Activated CD8-positive, alpha-beta memory T cell treated with anti-CD3 and anti-CD28 coated beads for 4 hours (primary cell): ENCODE measurements around the gene CRYZL1.
A peak's percentile ranks its signal among the peaks of the same experiment; 100 is the strongest.
"Not testable (repeated sequence)": the region's sequence is repeated elsewhere in the genome, so short reads cannot be mapped to it uniquely, and the experiment has no call there.

Source experiments
- DNase-seq, 2 donors: peaks; one replicate each; pipeline ENCODE4 v3.0.0-alpha.2; 2020; ENCODE audit warnings: low read depth in 2 of 2

The CRYZL1 gene

DNA sequence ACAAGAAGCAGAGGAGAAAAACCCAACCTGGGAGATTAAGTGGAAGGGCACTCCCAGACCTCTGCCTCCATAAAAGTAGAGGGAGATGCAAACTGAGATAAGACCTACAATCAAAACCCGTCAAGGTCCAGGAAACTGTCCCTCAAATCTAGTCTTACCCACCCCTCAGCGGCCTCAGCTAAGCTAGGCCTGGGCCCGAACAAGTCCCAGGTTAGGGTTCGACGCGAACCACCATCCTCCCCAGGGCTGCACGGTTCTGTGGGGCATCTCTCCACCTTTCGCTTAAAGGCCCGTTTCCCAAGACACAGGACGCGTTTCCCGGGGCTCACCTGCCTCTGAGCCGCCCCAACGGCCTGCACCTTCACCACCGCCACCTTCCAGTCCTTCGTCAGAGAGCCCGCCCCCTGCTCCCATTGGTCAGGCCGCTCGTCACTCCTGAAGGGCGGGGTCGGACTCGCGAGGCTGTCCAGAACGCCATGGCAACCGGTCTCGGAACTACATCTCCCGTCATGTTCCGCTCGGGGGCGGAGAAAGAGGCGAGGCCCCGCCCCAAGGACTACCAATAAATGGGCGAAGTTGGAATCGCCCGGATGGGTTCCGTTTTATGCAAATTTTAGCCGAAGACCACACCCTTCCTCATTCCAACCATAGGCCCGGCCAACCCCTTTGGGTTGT lies at the start of gene CRYZL1:
Gene CRYZL1, minus strand, starts transcription at position 390 of the 675 bp plus-strand sequence. CDS start 10,190 bp downstream, outside the sequence.
- peak; percentile 100 for DNase-seq

DNA sequence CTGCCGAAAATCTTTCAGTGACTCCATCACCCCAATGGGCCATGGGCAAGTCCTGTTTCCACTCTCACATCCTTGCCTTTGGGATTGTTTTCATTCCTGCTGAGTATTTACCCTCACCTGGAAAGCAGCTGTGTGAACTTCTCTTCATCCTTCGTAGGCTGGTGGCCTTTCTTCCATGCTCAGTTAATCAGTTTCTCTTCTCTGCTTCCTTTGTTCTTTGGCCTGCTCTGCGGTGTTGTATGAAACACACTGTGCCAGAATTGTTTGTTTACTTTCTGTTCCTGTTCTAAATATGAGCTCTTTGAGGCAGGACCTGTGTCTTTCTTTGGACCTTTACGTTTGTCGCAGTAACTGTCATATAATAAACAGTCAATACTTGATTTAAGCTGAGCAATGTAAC lies 49.3 kb upstream of the CRYZL1 start:
- DNase-seq: no peak

DNA sequence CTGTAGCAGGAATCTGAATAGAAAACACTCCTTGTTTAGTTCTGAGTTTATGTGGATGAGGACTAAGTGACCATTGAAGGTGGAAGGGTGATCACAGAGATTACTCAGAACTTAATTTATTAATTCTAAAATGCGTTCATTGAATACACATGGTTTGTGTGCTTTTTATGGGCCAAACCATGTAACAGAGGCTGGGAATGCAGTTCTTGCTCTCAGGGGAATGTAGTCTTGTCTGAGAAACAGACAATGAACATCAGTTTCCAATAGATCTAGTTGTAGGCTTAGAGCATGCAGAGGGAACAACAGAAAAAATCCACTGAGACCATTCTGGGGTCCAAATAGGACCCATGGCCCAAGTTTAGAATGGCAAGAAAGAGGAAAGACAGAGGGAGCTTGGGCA lies 46.8 kb upstream of the CRYZL1 start:
- DNase-seq: no peak

DNA sequence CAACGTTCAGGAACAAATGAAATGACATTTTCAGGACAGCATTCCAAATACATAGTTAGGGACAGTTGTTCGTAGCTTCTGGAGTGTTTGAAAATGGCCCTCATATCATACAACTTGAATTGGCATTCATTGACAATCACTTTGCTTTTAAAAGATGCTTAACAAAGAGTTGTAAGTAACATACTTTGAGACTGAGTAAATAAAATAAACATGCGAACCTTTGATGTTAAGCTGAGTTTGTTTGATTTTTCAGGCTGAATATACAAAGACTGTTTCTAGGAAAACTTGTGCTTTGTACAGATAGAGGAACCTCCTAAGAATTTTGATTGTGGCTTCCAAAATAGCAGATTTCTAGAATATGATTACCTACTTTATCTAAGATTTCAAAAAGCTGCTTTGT lies 46.1 kb upstream of the CRYZL1 start:
- DNase-seq: no peak

DNA sequence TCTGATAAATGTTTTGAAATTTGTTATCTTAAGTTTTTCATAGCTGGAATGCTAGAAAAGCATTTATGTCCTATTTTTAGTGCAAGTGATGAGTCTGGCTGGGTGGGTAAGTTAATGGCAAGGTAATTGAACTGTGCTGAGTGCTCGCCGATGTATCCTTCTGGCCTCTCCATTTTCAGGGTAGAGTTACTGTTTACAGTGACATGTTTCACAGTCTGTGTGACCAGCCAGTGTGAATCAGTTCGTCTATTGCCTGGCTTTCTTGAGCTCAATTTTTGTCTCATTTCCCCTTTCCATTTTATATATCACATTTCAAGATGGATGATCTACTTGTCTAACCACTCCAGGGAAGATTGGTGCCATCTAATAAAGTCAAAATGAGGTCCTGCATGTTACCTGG lies 44.8 kb upstream of the CRYZL1 start:
- DNase-seq: no peak

DNA sequence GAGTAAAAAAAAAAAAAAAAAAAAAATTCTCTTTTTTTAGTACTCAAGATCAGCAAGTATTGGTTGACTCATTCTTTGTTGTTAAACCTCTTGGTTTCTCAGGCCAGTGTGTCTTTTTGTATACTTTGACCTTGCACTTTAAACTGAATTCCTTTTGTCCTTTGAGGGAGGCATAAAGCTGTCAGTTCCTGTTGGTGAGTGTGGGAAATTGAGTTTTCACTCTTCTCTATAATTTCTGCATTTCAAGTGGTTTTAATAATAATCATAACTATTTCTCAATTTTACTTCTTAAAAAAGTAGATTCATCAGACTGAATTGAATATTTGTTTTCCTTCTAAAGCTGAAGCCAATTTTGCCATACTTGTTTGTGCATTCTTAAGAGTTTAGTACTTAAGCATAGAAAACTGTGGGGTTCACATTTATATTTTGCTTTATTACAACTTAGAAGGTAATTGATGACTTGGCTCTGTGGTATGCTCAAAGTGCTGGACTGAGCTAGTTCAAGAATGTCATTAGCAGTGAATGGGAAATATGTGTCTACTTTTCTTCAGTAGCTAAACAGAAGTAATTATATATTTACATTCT lies 44.2 kb upstream of the CRYZL1 start:
- no peak for DNase-seq

DNA sequence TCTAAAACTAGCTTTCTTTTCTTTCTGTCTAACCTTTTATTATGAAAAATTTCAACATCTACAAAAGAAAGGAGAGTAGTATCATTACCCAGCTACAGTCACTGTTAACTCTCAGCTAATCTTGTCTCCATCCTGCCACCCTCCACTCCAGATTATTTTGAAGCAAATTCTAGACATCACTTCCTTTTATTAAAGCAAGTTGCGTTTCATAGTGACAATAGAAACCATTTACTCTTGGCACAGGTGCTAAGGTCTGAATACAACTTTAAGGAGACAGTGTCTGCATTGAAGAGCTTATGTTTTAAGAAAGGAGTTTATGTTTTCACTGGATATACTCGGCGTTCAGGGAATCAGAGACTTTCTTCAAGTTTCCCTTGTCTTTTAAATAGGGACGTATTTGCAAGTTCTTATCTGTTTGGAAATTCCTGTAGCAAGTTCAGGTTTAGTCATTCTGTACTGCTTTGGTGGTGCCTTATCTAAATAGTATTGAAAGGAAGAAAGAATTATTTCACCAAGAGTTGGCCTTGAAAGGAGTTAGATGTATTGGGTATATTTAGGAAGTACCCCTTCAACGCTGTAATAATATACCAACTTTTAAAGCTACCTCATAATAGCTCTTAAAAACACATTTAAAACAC lies 43.5 kb upstream of the CRYZL1 start:
- DNase-seq: no peak

DNA sequence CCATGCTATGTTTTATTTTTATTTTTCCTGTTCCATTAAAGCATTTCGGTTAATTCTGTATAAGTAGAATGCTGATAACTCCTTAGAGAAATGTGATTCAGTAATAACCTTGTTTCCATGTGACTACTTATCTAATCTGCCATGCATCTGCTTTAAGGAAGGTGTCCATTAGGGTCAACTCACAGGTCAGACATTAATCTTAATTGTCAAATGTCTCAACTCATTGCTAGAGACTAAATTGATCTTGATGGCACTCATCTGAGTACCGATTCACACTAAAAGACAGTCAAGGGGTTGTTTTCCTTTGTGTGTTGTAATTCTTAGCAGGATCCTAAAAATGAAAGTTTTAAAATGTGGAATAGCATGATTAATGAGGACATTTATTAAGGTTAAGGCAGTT lies 42.5 kb upstream of the CRYZL1 start:
- no peak for DNase-seq

DNA sequence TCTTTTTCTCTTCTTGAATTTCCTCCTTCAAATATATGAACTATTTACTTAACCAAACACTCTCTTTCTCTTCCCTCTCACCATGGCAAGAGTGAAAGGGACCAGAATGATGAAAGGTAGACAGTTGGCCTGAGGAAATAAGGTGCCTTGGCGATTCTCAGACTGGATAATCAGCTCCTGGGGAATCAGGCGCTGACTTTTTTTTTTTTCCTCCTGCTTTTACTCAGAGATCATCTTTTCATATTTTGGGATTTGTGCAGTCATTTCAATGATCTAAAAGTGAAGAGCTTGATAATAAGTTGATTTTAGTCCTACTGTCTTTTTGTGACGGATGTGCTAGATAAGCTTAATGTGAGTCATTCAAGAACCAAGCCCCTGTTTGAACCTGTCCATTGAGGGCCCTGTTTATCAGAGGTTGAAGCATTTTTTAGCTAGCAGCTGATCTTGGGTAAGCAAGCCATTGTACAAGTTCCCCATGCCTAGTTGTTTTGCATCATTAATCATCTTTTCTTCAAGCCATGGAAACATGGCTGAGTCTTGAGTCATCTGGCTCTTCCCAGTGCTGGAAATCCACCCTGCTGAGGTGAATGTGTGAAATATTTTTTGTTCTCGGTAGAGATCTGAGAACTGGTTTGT lies 41.6 kb upstream of the CRYZL1 start:
- no peak for DNase-seq

DNA sequence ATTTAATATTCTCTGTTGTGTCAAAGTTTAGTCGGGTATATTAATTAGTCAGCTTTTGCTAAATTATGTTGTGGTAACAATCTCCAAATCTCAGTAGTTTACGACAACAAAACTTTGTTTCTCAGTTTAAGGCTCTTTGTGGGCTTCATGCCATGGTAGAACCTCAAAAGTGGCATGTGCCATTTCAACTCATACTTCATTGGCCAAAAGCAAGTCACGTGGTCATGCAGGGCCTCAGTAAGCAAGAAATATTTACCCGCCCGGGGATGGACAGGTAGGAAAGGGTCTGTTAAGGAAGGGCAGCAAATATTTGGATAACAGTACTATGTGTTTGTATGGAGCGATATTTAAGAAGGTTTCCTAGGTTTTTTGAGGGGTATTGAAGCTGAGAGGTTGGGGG lies 39.3 kb upstream of the CRYZL1 start:
- DNase-seq: no peak

DNA sequence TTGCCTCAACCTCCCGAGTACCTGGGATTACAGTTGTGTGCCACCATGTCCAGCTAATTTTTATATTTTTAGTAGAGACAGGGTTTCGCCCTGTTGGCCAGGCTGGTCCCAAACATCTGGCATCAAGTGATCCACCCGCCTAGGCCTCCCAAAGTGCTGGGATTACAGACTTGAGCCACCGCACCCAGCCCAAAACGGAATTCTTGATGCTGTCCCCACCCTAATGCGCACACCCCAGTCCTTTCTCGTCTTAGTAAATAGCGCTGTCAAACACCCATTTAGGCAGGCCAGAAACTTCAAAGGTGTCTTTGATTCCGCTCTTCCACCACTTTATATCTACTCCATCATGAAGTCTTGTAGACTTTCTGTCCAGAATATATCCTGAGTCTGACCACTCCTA lies 35.9 kb upstream of the CRYZL1 start:
- no peak for DNase-seq

DNA sequence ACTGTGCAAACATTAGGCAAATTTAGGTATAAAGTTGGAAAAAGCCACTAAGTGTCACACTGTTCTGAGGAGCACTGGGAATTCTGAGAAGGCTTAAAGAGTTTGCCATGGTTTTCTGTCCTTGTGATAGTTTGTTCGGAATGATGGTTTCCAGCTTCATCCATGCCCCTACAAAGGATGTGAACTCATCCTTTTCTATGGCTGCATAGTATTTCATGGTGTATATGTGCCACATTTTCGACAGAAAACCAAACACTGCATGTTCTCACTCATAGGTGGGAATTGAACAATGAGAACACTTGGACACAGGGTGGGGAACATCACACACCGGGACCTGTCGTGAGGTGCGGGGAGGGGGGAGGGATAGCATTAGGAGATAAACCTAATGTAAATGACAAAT lies 35.1 kb upstream of the CRYZL1 start:
- not testable (repeated sequence) for DNase-seq

DNA sequence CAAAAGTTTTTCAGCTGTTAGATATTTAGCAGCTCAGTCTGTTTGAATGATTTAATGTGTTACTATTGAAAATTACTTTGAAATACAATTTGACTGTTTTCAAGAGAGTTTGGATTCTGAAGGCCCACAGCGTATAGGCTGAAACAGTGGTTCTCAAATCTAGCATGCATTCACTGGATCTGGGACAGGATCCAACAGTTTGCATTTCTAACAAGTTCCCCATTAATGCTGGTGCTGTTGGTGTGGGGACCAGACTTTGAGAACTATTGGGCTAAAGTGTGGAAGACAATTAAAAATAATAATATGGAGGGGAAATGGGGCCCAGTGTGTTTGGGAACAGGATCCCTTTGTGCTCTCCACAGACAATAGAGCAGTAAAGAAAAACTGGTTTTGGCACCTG lies 32.7 kb upstream of the CRYZL1 start:
- DNase-seq: no peak

DNA sequence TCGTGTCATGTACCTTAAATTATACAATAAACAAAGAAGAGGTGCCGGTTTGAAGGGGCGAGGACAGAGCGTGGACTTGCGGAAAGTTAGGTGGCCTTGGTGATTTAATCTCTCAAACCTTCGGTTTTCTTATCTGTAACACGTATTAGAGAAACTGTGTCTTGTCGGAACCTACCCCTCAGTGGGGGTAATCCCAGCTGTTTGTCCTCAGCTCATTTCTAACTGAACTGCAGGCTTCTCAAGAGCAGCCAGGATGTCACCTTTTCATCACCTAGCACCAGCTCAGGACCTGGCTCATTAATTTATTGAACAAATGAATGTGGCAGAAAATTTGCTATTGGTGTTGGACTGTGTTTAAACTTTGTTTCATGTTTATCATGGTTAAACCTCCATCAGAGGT lies 31.9 kb upstream of the CRYZL1 start:
- DNase-seq: no peak

DNA sequence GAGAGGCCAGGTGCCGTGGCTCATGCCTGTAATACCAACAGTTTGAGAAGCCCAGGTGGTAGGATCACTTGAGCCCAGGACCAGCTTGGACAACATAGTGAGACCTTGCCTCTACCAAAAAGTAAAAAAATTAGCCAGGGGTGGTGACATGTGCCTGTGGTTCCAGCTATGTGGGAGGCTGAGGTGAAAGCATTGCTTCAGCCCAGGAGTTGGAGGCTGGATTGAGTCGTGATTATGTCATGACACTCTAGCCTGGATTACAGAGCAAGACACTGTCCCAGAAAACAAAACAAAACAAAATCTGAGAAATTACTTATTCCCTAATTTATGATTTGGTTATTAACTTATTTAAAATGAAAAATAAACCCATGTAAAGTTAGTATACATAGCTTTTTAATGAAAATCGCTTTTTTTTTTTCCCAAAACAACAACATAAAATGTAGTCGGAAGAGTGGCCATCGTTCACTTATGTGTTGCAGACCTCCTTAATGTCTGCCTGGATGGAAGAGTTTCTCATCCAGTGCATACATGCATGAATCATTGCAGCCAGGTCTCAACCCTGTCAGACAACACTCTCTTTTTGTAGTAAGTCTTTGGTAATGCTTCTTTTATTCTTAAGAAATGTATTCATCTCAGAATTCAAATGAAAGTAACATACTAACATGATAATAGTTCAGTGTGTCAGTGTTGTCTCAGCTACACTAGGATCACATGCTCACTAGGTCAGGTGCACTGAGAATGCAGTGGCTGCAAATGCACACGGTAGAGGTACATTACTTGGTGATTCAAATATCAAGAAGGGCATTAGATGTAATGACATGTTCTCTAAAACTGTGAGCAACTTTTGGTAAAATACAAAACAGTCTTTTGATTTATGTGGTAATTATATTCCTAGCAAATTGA lies 28.8 kb upstream of the CRYZL1 start:
- no peak for DNase-seq

DNA sequence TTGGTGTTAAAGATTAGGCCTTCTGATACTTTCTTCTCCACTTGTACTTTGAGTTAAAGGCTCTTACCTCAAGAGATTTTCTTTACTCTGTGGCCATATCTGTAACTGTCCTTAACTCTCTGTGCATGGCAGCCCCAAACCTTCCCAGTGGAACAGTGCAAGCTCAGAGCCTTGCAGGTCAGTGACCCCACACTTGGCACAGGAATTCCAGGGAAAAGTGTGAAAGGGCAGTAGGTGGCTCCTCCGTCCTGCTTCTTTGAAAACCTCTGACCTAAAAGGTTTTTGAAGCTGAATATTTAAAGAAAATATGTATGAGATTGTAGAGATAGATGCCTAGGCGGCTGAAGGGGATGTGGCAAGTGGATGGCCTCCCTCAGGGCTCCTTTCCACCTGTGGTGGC lies 27.1 kb upstream of the CRYZL1 start:
- DNase-seq: no peak

DNA sequence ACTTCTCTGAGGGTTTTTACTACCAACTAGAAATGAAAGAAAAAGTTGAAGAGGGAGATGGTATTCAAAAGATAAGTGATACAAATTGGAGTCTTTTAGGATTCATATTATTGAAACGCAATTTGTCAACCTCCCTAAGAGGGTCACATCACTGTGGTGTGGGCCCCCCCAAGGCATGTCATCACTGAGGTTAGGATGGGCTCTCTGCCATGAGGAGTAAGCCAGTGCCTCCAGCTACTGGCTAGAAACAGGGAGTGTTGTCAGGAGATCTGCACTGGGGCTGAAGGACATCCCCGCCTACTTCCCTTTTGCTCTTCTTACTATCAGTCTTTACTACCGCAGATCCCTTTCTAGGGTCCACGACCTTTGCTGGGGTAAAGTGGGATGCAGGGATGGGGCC lies 26.6 kb upstream of the CRYZL1 start:
- DNase-seq: no peak

DNA sequence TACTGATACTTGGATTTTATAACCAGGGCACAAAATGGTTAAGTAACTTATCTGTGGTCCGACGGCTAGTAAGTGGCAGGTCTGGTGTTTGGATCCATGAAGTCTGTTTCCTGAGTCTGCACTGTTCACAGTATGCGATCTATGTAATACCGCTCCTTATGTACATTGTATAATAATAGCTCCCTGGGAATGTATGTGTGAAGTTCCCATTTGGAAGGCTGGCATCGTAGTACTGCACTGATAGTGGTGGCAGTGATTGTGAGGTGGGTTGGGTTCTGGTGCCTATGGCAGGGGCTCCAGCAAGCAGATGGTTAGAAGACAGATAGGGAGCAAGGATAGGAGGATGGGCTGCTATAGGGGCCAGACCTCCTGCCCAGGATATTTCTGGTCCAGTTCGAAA lies 26.1 kb upstream of the CRYZL1 start:
- no peak for DNase-seq

DNA sequence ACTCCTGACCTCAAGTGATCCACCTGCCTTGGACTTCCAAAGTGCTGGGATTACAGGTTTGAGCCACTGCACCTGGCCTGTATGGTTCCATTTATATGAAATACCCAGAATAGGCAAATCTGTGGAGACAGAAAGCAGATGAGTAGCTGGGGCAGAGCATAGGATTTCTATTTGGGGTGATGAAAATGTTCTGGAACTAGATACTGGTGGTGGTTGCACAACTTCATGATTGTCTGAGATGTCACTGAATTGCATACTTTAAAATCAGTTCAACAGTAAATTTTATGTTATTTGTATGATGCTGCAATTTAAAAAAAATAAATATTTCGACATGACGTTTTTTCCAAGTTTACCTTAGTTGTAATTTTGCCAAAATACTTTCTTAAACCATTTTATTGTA lies 24.6 kb upstream of the CRYZL1 start:
- DNase-seq: no peak

DNA sequence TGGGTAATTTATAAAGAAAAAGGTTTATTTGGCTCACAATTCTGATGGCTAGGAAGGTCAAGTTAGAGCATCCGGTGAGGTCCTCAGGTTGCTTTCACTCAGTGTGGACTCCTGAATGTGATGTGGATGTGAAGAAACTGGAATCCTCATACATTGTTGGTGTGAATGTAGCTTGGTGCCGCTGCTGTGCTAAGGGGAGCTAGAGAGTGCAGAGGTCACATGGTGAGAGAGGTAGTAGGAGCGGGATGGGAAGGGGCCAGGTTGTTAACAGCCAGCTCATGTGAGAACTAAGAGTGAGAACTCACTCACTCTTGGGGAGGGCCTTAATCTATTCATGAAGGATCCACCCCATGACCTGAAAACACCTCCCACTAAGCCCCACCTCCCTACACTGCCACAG lies 22.6 kb upstream of the CRYZL1 start:
- no peak for DNase-seq

DNA sequence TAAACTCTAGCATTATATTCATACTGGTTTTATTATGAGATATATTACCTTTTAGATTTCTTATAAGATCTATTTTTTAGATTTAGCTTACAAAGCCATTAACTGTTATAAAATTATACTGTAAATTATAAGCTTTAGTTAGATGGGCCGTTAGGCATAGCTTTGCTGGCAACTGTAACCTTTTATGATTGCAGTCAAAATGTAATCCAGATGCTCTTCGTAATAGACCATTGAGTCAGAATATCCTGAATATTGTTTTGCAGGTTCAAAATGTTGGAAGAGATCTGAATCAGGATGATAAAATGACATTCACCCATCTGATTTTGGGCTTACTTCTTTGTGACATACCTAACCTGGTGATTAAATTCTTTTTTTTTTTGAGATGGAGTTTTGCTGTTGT lies 21.7 kb upstream of the CRYZL1 start:
- DNase-seq: no peak

DNA sequence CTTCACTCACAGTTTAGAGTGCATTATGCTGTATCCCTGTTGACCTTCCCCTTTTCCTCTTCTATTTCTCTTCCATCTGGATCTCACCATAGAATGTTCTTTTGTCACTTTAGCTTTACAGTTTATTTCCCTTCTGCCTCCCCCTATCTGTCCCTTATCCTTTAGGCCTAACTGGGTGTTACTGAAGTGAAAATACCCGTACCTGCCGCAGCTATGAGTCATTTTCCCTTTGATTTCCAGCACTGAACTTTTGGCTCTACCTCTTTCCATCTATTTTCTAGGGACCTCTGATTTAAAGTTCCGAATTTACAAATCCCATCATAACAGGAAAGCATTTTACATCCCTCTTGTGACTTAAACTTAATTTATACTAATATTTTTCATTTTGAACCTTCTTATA lies 20.5 kb upstream of the CRYZL1 start:
- DNase-seq: no peak
